GM21360 (cell line): Measurements from ENCODE around the gene SYT7.

Experiments used
- ATAC-seq: cut with Tn5 transposase; IDR thresholded peaks from one replicate; pipeline ENCODE4 v1.9.1; 2021; ENCODE audit warnings: mild to moderate bottlenecking, moderate library complexity; ENCODE audit not compliant: unreplicated experiment

Gene SYT7

GRCh38 chr11:61555051-61555969 lies 25.6 kb downstream of the SYT7 start:
- no peak for ATAC-seq

DNA sequence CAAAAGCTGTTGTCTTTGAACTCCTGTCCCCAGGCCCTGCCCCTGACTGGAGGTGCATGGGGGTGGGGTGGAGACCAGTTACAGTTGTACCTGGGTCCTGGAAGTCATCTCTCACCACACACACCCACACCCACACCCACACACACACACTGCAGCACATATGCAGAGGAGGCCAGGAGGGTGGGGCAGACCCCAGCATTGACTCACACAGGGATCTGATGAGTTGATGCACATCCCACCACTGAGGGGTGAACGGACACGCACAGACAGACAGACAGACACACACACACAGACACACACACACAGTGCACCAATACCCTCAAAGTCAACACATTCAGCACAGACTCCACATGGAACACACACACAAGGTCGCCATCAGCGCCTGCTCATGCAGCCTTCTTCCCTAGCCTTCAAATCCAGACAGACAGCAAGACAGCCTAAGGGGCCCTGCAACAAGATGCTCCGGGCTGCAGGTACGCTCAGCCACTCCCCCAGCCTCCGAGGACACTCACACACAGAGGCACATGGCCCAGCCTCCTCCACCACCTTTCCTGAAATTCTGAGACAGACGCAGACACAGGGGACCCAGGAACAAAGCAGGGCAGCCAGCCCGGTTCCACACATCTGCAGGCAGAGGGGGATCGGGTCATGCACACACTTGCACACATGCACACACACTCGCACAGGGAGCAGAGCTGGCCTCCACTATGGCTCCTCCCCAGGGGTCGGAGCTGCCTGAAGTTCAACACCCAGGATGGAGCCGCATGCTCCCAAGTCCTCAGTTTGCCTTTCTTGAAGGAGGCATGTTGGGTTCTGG lies 26.5 kb downstream of the SYT7 start:
- ATAC-seq = no peak

- no peak for ATAC-seq
These were observed 27.3 kb downstream of the SYT7 start for GRCh38 chr11:61553373-61554171.

DNA sequence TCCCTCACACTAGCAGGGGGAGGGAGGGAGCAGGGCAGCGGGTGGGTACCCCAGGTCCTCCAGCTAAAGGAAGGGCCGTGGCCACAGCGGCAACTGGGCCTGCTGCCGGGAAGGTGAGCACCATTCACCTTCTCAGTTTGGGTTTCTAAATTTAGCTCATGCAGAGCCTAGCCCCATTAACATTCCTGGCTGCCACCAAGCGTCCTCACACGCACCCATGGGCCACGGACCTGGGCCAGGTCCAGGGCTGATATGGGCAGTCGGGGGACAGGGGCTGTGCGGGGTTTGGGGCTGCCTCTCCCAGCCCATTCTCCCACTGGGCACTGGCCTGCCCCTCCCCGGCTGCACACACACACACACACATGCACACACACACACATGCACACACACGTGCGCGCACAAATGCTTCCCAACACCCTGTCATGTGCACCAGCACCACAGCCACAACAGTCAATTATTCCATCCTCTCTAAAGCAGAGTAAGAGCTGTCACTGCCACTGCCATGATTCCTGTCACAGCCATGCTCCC lies 28.7 kb downstream of the SYT7 start:
- ATAC-seq = no peak

GRCh38 chr11:61551634-61552033 lies 29.2 kb downstream of the SYT7 start:
- ATAC-seq = no peak

- no peak for ATAC-seq
These were observed 30.1 kb downstream of the SYT7 start for GRCh38 chr11:61550665-61551227.

DNA sequence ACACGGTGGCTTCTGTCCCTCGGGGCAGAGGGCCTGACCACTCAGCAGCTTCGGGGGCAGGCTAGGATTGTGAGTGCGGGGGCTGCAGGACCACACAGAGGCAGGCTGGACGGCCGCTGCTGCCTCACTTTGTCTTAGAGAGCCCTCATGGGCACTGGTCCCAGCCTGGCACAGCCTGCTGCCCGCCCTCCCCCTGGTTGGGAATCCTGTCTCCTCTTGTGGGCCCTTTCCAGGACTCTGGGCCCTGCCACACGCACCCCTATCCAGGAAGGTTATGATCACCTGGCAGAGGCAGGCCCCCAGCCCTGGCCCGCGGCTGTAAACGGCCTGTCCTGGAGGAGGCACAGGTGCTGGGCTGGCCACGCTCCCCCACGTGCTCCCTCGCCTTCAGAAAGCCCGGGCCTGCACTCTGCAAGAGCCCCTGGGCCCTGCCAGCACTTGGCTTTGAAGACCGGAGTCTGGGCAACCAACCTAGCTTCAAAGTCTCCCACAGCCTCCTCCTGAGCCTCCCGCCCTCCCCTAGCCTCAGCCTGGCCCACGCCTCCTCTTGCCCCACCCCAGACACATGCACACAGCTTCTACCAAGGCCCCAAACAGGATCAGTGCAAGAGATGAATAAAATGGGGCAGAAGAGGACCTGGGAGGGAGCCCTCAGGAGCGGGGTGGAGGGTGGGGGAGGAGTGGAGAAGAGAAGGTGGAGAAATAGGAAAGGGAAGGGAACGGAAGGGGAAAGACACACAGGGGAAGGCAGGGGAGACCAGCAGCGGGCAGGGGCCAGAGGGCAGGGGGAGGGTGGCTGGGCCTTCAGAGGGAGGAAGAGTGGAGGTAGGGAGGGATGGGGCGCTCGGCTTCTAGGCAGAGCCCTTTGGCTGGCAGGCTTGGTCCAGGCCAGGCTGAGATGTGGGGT lies 31.0 kb downstream of the SYT7 start:
- no peak for ATAC-seq

DNA sequence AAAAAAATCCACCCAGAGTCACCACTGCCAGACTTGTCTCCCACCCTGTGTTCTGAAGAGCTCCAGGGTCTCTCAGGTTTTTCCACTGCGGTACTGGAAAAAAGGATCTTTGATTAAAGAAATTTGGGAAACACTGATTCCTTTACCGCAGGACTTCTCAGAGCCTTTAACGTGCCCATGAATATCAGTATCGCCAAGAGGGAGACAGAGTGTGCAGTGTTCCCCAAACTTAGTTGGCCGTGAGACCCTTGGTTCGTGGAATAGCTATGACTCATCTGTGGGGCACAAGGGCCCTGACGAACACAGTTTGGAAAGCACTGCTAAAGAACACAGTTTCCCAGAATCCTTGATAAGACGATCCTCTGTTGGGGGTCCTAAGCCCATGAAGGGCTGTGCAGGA lies 31.7 kb downstream of the SYT7 start:
- ATAC-seq = no peak

GRCh38 chr11:61547246-61547645 lies 33.6 kb downstream of the SYT7 start:
- ATAC-seq = no peak

- ATAC-seq = no peak
These were observed 34.2 kb downstream of the SYT7 start for GRCh38 chr11:61546663-61547062.

DNA sequence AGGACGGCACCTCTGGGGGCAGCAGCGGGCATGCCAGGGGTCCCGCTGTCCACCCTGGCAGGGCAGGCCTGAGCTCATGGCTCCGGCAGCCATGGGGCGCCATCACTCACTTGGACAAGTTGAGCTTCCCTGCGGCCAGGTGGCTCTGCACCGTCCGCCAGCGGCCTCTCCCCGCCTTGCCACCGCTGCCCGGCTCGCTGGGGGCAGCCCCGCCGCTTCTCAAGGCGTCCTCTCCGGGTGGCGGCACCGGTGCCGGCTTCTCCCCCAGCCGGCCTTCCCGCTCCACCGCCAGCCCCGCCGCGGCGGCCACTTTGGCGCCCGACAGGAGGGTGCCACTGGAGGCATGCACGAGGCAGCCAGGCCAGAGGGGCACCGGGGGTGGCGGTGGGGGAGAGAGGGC lies 35.0 kb downstream of the SYT7 start:
- ATAC-seq = no peak

- ATAC-seq = no peak
These were observed 35.5 kb downstream of the SYT7 start for GRCh38 chr11:61545341-61545740.

- no peak for ATAC-seq
These were observed 36.4 kb downstream of the SYT7 start for GRCh38 chr11:61544466-61544865.

DNA sequence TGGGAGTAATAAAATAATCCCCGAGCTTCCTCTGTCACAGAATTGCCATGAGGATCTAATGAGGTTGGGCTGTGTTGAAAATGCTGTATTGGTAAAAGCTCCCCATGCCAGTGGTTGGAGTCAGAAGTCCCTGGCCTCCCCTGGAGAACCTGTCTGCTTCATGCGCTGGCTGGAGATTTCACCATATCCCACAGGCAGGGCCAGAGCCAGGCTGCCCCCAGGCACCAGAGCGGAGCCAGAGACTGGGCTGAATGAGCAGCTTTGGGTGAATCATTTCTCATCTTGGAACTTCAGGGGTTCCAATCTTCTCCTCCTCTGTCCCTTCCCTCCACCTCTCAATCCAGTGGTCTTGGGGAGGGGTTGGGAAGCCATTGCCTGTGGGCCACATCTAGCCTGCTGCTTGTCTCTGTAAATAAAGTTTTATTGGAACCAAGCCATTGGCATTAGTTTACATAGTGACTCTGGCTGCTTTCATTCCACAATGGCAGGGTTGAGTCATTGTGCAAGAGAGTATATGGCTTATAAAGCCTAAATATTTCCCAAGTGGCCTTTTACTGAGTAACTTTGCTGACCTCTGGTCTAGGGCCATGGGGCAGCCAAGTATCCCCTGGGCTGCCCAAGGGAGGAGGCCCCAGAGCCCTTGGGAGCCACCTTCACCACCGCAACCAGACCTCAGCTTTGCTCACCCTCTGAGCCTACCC lies 37.1 kb downstream of the SYT7 start:
- ATAC-seq = no peak

DNA sequence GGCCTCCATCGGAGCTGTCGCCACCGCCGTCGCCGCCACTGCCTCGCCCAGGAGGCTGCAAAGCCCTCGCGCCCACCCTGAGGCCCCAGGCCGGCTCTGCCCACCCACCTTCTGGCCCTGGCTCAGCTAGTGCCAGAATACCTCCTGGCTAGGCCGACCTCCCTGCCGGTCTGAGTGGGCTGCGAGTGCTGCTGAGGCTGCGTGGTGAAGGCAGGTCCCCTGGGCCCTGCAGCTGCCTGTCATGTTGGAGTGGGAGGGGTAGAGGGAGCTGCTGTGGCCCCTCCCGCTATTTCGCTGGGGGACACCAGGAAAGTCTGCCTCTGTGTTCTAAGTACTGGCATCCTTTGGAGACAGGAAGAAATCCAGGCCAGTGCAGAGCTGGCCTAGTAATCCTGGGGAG lies 38.2 kb downstream of the SYT7 start:
- no peak for ATAC-seq

DNA sequence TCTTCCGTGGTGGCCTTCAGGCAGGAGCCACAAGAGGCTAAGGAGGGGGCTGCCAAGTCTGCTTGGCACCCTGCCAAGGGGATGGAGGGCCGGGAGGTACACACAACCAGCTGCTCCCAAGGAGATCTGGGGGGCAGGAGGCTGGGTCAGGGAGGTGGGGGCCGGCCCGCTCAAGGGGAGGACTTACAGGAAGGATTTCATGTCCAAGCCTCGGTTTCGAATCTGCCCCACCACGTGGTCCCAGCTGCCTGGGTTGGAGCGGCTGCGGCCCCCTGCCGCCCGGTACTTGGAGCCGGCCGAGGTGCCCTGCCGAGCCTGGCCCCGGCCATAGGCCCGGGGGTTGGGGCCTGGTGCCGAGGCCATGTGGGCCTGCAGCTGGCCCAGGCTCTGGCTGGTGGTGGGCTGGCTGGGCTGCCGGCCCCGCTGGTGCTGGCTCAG lies 38.8 kb downstream of the SYT7 start:
- no peak for ATAC-seq

- no peak for ATAC-seq
These were observed 39.3 kb downstream of the SYT7 start for GRCh38 chr11:61541598-61541997.

- ATAC-seq = no peak
These were observed 40.3 kb downstream of the SYT7 start for GRCh38 chr11:61540528-61540927.

DNA sequence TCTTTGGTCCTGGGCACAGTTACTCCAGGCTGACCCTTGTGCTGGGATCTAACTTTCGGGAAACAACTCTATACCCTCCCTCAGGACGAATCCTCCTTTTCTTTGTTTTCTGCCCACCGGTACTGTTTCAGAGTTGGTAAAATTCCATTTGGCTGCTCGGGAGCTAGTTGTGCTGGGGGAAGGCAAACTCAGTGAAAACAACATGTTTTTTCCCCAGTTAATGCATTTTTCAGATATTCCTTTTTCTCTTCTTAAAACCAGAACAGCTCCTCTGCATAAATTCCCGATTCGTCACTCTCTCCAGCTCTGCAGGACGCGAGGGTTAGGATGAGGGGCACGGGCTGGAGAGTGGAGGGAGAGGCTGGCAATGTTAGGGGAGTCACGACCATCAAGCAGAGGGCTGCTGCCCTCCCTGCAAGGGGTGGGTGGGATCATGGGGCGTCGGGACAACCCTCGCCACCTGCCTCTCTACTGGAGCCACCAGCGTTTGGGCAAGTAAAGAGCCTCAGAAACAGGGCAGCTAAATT lies 41.0 kb downstream of the SYT7 start:
- no peak for ATAC-seq
